Parathyroid adenoma (tissue), 2 donors: ENCODE measurements around the gene SAC3D1.
A peak's percentile ranks its signal among the peaks of the same experiment; 100 is the strongest.
"Not testable (repeated sequence)": the region's sequence is repeated elsewhere in the genome, so short reads cannot be mapped to it uniquely, and the experiment has no call there.

ENCODE experiments used
- H2AFZ ChIP-seq: fragments of 300-600 bp; sonication (generic); one replicate; pipeline ENCODE4 v1.7.0; 2017; ENCODE audit warnings: antibody characterized with exemption, mild to moderate bottlenecking
- H3K27ac ChIP-seq: fragments of 300-600 bp; sonication (generic); one replicate; pipeline ENCODE4 v1.7.0; 2017
- H3K27me3 ChIP-seq: fragments of 300-600 bp; sonication (generic); one replicate; pipeline ENCODE4 v1.7.0; 2017; ENCODE audit warnings: low read length; ENCODE audit not compliant: control insufficient read depth, insufficient read depth
- H3K36me3 ChIP-seq: fragments of 300-600 bp; sonication (generic); one replicate; pipeline ENCODE4 v1.7.0; 2017; ENCODE audit warnings: low read length; ENCODE audit not compliant: control insufficient read depth, insufficient read depth
- H3K4me1 ChIP-seq: fragments of 300-600 bp; sonication (generic); one replicate; pipeline ENCODE4 v1.7.0; 2017; ENCODE audit warnings: control low read depth
- H3K4me2 ChIP-seq: fragments of 300-600 bp; sonication (generic); one replicate; pipeline ENCODE4 v1.7.0; 2017; ENCODE audit warnings: low read length
- H3K4me3 ChIP-seq: fragments of 300-600 bp; sonication (generic); one replicate; pipeline ENCODE4 v1.7.0; 2017; ENCODE audit warnings: low read depth, low read length
- H3K79me2 ChIP-seq: fragments of 300-600 bp; sonication (generic); one replicate; pipeline ENCODE4 v1.7.0; 2017; ENCODE audit warnings: control low read depth
- H3K9ac ChIP-seq: fragments of 300-600 bp; sonication (generic); one replicate; pipeline ENCODE4 v1.7.0; 2017; ENCODE audit warnings: mild to moderate bottlenecking
- H3K9me3 ChIP-seq: fragments of 300-600 bp; sonication (generic); one replicate; pipeline ENCODE4 v1.7.0; 2017; ENCODE audit warnings: low read length; ENCODE audit not compliant: control insufficient read depth
- TF ChIP-seq, protein P1 (sequence below): fragments of 300-600 bp; sonication (generic); IDR thresholded peaks from one replicate; pipeline ENCODE4 v1.7.0; 2017; ENCODE audit warnings: antibody characterized with exemption, mild to moderate bottlenecking
- donor health status: primary hyperparathyroidism.

The SAC3D1 gene

DNA sequence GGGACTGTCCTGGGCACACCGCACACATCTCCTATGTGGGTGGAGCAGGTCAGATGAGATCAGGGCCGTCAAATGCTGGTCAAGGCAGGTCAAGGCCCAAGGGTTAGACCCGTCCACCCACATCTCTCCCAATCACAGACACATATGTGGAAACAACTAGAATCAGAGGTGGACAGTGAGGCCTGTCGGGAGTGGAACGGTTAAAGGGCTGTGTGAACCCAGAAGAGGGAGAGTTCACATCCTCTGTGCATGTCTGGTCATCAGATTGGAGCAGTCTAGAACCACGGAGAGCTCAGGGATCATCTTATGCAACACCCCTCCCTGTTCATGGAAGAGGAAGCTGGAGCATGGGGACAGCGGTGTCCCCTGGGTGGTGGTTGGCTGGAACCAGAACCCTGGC lies 21.2 kb upstream of the SAC3D1 start:
- no peaks in the 10 kb centered on the region for H3K36me3 ChIP-seq

DNA sequence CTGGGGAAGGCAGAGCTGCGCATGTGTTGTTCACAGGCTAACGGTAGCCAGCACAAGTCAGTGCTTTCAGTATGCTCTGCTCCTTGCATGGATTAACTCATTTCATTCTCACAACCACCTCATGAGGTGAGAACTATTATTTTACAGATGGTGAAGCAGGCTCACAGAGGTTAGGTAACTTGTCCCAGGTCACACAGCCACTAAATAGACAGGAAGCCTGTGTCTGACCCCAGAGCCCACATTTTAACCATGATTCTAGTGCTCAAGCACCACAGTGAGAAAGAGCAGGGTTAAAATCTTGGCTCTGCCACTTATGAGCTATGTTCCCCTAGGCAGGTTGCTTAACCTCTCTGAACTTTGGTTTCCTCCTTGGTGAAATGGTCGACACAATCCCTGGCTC lies 20.0 kb upstream of the SAC3D1 start:
- TF ChIP-seq, protein P1, sequence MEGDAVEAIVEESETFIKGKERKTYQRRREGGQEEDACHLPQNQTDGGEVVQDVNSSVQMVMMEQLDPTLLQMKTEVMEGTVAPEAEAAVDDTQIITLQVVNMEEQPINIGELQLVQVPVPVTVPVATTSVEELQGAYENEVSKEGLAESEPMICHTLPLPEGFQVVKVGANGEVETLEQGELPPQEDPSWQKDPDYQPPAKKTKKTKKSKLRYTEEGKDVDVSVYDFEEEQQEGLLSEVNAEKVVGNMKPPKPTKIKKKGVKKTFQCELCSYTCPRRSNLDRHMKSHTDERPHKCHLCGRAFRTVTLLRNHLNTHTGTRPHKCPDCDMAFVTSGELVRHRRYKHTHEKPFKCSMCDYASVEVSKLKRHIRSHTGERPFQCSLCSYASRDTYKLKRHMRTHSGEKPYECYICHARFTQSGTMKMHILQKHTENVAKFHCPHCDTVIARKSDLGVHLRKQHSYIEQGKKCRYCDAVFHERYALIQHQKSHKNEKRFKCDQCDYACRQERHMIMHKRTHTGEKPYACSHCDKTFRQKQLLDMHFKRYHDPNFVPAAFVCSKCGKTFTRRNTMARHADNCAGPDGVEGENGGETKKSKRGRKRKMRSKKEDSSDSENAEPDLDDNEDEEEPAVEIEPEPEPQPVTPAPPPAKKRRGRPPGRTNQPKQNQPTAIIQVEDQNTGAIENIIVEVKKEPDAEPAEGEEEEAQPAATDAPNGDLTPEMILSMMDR = no peak
- H3K36me3 ChIP-seq = no peaks in the 10 kb centered on the region

More for the DNA sequence above, 21.2 kb upstream of the SAC3D1 start:
- no peaks in the 10 kb centered on the region for H3K27me3 ChIP-seq
- H3K9me3 ChIP-seq = no peaks in the 10 kb centered on the region
- no peaks in the 10 kb centered on the region for H3K4me1 ChIP-seq
- H3K9ac ChIP-seq = no peak overlapping the region
- peaks cover 7% of the 10 kb centered on the region for H3K79me2 ChIP-seq
- H2AFZ ChIP-seq = no peak overlapping the region
- no peak overlapping the region for H3K27ac ChIP-seq
- no peak overlapping the region for H3K4me2 ChIP-seq
- TF ChIP-seq, protein P1 = no peak
- no peak overlapping the region for H3K4me3 ChIP-seq

DNA sequence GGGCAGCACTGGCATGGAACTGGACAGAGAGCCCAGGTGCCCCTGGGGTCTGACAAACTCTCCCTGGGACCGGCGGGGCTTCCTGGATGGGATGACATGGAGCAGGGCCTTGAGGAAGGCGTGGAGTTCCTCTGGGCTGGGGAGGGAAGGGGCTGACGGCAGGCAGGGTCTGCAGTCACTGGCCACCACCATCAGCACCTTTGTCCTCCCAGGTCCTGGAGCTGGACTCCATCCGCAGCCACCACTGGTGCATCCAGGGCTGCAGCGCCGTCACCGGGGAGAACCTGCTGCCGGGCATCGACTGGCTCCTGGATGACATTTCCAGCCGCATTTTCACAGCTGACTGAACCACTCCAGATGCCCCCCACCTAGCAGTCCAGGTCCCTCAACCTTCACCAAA lies 19.5 kb upstream of the SAC3D1 start:
- TF ChIP-seq, protein P1 = no peak
- no peaks in the 10 kb centered on the region for H3K4me1 ChIP-seq
- H3K36me3 ChIP-seq = no peaks in the 10 kb centered on the region
- H3K79me2 ChIP-seq = no peaks in the 10 kb centered on the region
- H3K9ac ChIP-seq = no peak overlapping the region
- no peak overlapping the region for H3K27ac ChIP-seq
- H3K4me3 ChIP-seq = no peak overlapping the region
- no peaks in the 10 kb centered on the region for H3K9me3 ChIP-seq
- no peak overlapping the region for H2AFZ ChIP-seq
- H3K4me2 ChIP-seq = no peak overlapping the region
- H3K27me3 ChIP-seq = no peaks in the 10 kb centered on the region

More for the DNA sequence above, 20.0 kb upstream of the SAC3D1 start:
- Histone ChIP-seq H3K4me2 (no peak overlapping the region), H3K27ac (no peak overlapping the region), H3K27me3 (no peaks in the 10 kb centered on the region), H3K79me2 (no peaks in the 10 kb centered on the region), H3K9me3 (no peaks in the 10 kb centered on the region), H3K9ac (no peak overlapping the region), H3K4me3 (no peak overlapping the region), H3K4me1 (no peaks in the 10 kb centered on the region), H2AFZ (no peak overlapping the region)

DNA sequence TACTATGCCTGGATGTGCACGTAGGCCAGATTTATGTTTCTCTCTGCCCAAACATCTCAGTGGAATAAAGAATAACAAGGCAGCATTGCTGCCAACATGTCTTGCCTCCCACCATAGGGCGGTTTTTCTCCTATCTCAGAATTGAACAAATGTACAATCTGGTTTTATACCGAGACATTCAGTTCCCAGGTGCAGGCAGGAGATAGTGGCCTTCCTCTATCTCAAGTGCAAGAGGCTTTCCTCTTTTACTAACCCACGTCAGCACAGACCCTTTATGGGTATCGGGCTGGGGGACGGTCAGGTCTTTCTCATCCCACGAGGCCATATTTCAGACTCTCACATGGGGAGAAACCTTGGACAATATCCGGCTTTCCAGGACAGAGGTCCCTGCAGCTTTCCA lies 17.5 kb upstream of the SAC3D1 start:
- H3K4me1 ChIP-seq, H2AFZ ChIP-seq, H3K4me3 ChIP-seq, H3K9ac ChIP-seq, H3K9me3 ChIP-seq, H3K79me2 ChIP-seq, H3K4me2 ChIP-seq, H3K27me3 ChIP-seq, H3K27ac ChIP-seq, H3K36me3 ChIP-seq: not testable (repeated sequence)

DNA sequence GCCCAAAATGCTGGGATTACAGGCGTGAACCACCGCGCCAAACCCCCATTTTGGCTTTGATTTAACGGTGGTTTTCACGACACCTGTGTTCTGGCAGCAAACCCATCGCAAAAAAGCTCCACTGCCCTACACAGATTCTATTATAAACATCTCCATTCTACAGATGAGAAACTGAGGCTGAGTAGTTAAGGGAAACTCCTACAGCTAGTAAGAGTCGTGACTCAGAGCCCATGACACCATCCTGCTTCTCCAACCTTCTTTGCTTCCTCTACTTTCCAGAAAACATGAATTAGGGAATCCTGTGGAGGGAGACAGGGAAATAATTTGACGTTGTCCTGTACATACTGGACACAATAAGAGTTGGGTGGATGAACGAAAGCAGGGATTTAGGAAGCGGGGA lies 14.2 kb upstream of the SAC3D1 start:
- Histone ChIP-seq H2AFZ (peak overlapping the region; percentile 80), H3K9ac (no peak overlapping the region), H3K9me3 (no peaks in the 10 kb centered on the region), H3K4me2 (peak overlapping the region; percentile 67), H3K4me3 (peak overlapping the region; percentile 81), H3K36me3 (no peaks in the 10 kb centered on the region), H3K79me2 (no peaks in the 10 kb centered on the region), H3K27me3 (no peaks in the 10 kb centered on the region), H3K4me1 (peaks cover 4% of the 10 kb centered on the region), H3K27ac (peak overlapping the region; percentile 77)
- TF ChIP-seq, protein P1 = no peak
